HG03135 (cell line): ENCODE data around the gene MINAR1.

Source experiments
- ATAC-seq: cut with Tn5 transposase; IDR thresholded peaks from one replicate; pipeline ENCODE4 v1.9.1; 2021; ENCODE audit warnings: mild to moderate bottlenecking, moderate library complexity; ENCODE audit not compliant: unreplicated experiment

MINAR1 gene

DNA sequence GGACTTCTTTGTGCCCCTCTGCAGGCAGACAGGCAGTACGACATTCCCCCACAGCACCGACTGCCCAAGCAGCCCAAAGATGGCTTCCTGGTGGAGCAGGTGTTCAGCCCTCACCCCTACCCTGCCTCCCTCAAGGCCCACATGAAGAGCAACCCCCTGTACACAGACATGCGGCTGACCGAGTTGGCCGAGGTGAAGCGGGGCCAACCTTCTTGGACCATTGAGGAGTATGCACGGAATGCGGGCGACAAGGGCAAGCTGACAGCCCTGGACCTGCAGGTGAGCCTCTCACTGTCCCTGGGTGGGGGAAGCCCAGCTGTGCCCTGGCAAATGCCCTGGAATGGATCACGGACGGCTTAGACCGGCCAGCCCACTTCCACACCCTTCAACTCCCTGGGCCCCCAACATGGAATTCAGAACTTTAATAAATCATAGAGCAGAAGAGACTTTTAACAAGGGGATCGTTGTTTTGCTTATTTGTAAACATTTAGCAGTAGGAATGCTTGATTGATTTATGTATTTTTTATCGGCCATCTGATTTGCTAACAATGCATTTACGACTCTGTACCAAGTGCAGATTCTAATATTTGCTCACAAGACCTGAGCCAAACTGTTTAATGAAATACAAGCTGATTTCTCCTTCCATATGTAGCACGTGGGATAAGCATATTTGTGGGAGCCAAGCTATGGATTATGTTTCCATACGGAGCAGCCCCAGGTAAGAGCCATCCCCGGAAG, 31.1 kb downstream of the MINAR1 start:
- ATAC-seq: no peak

DNA sequence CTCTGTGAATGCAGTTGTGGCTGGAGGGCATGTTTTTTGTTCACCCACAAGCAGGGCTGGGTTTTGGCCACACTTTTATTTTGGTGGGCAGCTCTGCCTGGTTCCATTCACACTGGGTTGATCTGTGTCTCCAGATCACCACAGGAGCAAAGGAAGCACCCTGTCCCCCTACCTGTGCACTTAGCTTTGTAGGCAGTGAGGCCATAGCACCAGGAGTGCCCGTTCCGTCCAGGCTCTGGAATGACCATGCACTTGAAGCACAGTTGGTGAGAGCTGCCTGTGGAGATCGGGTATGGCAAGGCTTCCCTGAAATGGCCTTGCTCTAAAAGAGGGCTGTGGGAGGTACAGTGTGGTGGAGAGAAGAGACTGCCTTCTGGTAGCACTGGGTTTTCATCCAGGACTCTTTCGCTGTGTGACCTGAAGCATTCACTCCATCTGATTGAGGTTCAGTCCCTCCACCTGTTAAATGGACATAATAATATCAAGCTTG, 31.7 kb downstream of the MINAR1 start:
- no peak for ATAC-seq

DNA sequence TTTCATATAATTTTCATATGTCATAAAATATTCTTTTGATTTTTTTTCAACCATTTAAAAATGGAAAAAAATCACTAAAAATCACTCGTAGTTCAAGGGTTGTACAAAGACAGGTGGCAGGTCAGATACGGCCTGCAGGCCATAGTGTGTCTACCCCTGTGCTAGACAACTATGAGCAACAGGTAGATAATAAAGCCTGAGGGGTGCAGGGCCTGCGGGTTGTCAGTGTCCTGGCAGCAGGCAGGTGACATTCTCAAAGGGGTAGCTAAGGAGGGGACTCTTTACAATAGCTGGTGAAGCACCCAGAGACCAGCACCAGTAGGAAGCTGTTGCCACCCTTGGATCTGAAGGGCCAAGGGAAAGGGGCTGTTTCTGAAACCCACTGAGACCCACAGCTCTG, 34.4 kb downstream of the MINAR1 start:
- ATAC-seq: no peak

DNA sequence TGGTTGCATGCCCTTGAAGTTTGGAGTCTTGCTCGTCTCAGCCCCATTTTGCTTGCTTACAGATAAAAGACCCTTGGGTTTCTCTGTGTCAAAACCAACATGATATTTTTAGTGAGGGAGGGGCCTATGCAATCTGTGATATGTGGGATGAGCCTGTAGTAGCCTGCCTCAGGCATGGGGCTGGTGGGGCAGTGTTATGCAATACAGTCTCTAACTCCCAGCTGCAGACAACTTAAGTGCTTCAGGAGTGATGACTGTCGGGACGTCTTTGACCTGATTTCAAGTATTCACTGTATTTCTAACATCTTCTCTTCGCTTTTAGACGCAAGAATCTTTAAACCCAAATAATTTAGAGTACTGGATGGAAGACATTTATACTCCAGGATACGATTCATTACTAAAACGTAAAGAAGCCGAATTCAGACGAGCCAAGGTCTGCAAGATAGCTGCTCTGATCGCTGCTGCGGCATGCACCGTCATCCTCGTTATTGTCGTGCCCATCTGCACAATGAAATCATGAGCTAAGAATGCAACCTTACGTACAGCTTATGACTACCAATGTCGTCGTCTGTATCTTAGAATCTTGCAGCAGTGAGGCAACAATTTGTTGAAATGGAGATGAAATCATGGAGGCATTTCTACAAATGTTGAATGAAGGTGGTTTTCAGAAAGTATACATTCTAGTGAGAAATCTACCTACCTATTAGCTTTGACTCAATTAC, 35.9 kb downstream of the MINAR1 start:
- no peak for ATAC-seq

DNA sequence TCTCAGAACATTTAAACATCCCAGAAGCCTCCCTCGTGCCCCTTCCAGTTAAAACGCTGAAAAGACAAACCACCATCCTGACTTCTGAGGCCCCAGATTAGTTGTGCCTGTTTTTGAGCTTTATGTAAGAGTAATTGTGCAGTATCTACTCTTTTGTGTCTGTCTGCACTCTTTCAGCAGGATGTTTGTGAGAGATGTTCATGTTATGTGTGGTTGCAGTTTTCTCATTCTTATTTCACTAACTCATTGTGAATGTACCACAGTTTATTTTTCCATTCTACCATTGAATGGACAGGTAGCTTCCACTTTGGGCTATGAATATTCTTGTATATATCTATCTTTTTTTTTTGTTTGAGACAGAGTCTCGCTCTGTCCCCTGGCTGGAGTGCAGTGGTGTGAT, 40.3 kb downstream of the MINAR1 start:
- ATAC-seq: no peak

DNA sequence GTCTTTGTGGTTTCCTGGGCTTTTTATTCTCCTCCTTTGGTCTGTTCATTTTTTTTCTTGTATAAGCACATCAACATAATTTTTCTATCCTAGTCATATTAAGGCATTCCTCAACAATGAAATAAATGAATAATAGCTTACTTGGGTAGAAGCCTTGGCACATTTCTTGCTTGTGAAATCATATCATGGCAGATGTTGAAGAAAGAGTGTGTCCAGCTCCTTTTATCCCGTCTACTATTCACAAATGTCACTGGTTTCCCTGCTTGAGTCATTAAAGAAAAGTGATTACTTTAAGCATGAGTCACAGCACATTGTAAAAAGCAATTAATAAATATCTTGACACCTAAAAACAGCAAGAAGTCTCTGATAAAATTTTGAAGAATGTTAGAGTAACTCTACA, 42.1 kb downstream of the MINAR1 start:
- no peak for ATAC-seq

DNA sequence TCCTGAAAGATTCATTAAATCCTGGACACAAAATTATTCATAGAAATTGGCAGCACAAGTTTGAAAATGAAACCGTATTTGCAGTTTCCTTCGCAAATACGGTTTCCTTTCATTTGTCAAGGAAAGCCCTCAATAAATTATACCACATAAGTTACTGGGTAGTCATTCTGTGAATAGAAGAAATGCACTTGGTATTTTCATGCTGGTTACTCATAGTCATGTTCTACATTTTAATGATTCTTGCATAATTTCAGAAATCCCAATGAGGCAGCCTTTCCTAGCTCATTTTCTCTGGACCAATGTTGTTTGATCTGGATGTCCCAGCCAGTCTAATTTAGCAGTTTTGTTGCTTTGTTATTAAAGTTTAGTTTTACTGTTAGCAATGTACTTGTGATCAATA, 43.2 kb downstream of the MINAR1 start:
- no peak for ATAC-seq

DNA sequence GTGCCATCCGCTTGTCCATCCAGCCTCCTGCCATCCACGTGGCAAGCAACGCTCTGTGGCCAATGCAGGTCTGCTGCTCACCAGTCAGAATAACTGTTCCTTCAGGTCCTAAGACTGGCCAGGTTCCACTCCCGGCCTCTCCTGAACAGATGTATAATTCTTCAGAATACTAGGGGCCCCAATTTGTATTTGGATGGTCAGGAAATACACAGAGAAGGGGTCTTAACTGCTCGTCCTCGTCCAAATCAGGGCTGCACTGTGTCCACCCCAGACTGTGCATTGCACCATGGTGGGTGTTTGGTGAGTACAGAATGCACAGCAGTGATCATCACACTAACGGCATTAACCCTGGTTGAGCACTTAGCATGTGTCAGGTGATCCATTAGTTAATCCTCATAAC, 46.0 kb downstream of the MINAR1 start:
- ATAC-seq: no peak

DNA sequence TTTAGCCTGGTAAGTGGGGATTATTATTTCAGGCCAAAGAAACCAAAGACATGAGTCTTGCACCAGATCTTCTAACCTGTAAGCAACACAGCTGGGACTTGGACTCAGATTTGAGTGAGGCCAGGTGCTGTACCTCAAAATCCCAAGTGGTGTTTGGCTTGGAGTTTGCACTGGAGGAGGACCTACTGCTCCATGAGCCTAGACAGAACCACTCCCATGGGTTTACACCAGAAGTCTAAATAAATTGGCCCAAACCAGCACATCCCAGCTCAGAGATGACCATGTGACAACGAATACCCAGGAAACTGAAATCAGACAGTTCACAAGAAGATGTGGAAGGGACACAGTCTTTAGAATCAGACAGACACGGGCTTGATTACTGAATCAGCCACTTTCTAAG, 47.5 kb downstream of the MINAR1 start:
- ATAC-seq: no peak

DNA sequence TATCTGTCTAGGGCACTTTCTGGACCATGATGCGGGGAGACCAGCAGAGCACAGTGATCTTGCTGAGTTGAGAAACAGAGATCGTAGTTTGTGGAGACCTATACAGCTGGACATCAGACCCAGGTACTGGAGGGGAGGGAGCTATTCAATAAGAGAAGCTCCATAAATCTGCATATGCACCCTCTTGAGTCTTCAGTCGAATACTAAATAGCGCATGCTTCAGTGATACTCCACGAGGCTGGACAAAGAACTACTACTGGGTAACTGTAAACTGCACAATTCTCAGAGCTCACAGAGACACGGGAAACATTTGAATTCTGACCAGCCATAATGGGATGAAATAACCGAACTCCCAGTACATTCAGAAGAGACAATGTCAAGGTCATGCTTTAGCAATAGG, 49.7 kb downstream of the MINAR1 start:
- ATAC-seq: no peak
